GM12891 (cell line): ENCODE results near the gene CPNE5. TPM values are rescaled to one million over a fixed set of nuclear protein-coding genes. Genes with fewer than 3 reads are reported as not detected.

Experiments
- DNase-seq: peaks from one replicate; pipeline ENCODE4 v3.0.0; 2011; ENCODE audit warnings: low spot score; ENCODE audit not compliant: insufficient read length
- FAIRE-seq: peaks from 2 replicates; lab custom pipeline; 2011; peaks lifted over from hg19 to GRCh38; lab: Jason Lieb, UNC
- PAX5 ChIP-seq: IDR thresholded peaks from 2 replicates; pipeline ENCODE4 v1.6.1; 2011; ENCODE audit warnings: low read length, moderate library complexity, mild to moderate bottlenecking; ENCODE audit not compliant: insufficient read depth, severe bottlenecking
- POLR2A ChIP-seq: IDR thresholded peaks from 2 replicates; pipeline ENCODE4 v1.6.1; 2011; ENCODE audit warnings: low read depth, low read length, control low read depth
- POLR2AphosphoS5 ChIP-seq: IDR thresholded peaks from 2 replicates; pipeline ENCODE4 v1.6.1; 2011; ENCODE audit warnings: low read depth, low read length, control low read depth
- POU2F2 ChIP-seq: IDR thresholded peaks from 2 replicates; pipeline ENCODE4 v1.6.1; 2011; ENCODE audit warnings: low read depth, mild to moderate bottlenecking, control low read depth, low read length, moderate library complexity
- SPI1 ChIP-seq: IDR thresholded peaks from 2 replicates; pipeline ENCODE4 v1.6.1; 2011; ENCODE audit warnings: low read depth, low read length, control low read depth
- TAF1 ChIP-seq: IDR thresholded peaks from 2 replicates; pipeline ENCODE4 v1.6.1; 2011; ENCODE audit warnings: low read depth, low read length, control low read depth
- polyA plus RNA-seq: library from polyadenylated mRNA; unstranded; fragments of >200 nt; gene quantifications from one replicate; pipeline ENCODE4 v1.2.1, GENCODE V29; 2012; ENCODE audit warnings: low read depth, missing spikeins, inconsistent platforms; ENCODE audit not compliant: missing spikeins

CPNE5 gene
- polyA plus RNA-seq: 12.4 TPM

- TF ChIP-seq PAX5 (no peak), SPI1 (no peak), TAF1 (no peak), POU2F2 (no peak), POLR2A (no peak), POLR2AphosphoS5 (no peak)
- DNase-seq (no peak), FAIRE-seq (no peak)
Observed at GRCh38 chr6:36838896-36839748, at the start of gene CPNE5. TSS of gene CPNE5 (minus strand) at chr6:36839444. CDS start at chr6:36839377, 67 bp downstream.

GRCh38 chr6:36888115-36888643, 48.9 kb upstream of the CPNE5 start:
- DNase-seq: no peak
- TF ChIP-seq POU2F2: no peak
- no peak for TF ChIP-seq POLR2A
- TF ChIP-seq POLR2AphosphoS5: no peak
- TF ChIP-seq SPI1: no peak
- TF ChIP-seq TAF1: no peak
- TF ChIP-seq PAX5: no peak
- no peak for FAIRE-seq

GRCh38 chr6:36886950-36887618, 47.8 kb upstream of the CPNE5 start:
- no peak for DNase-seq
- no peak for FAIRE-seq
- TF ChIP-seq PAX5 (no peak), SPI1 (peak; percentile 6; the same call in 1 of the 2 replicates)

GRCh38 chr6:36885461-36886401, 46.5 kb upstream of the CPNE5 start, which contains the start of gene C6orf89:
TSS of gene C6orf89 (plus strand) at chr6:36885952. CDS start at chr6:36899445, 13,493 bp downstream.
- DNase-seq (peak; percentile 72), FAIRE-seq (peak; percentile 96)
- peak; percentile 68 for TF ChIP-seq POLR2A
- TF ChIP-seq PAX5: no peak
- no peak; the same call in 1 of the 2 replicates for TF ChIP-seq TAF1
- TF ChIP-seq POU2F2: no peak
- TF ChIP-seq SPI1: peak; percentile 55; the same call in 1 of the 2 replicates
- peak; percentile 71 for TF ChIP-seq POLR2AphosphoS5

GRCh38 chr6:36884610-36885009, 45.4 kb upstream of the CPNE5 start:
- FAIRE-seq (no peak), DNase-seq (no peak)
- TF ChIP-seq PAX5 (no peak), TAF1 (no peak), SPI1 (no peak), POU2F2 (no peak), POLR2A (no peak), POLR2AphosphoS5 (no peak)

- TF ChIP-seq SPI1: no peak
- TF ChIP-seq TAF1: no peak
- TF ChIP-seq PAX5: no peak
- TF ChIP-seq POLR2AphosphoS5: no peak
- TF ChIP-seq POU2F2: no peak
- TF ChIP-seq POLR2A: no peak
- FAIRE-seq (peak; percentile 58), DNase-seq (no peak)
Observed at GRCh38 chr6:36875250-36875633, 36.0 kb upstream of the CPNE5 start.

GRCh38 chr6:36874443-36875249, 35.4 kb upstream of the CPNE5 start, which contains the start of gene PPIL1:
TSS of gene PPIL1 (minus strand) at chr6:36874803. CDS start at chr6:36874772, 31 bp downstream.
- no peak for TF ChIP-seq PAX5
- peak; percentile 74; the same call in 1 of the 2 replicates for TF ChIP-seq POLR2AphosphoS5
- TF ChIP-seq SPI1: 0 out of 2 replicates have a peak, but pooled peaks have one; percentile 3
- TF ChIP-seq POLR2A: peak; percentile 55
- TF ChIP-seq POU2F2: peak; percentile 72
- peak; percentile 82; the same call in 1 of the 2 replicates for TF ChIP-seq TAF1
- DNase-seq (peak; percentile 76), FAIRE-seq (peak; percentile 96)

- TF ChIP-seq SPI1 (no peak), POLR2AphosphoS5 (no peak), POLR2A (no peak)
- peak; percentile 58 for FAIRE-seq
- DNase-seq: no peak
Observed at GRCh38 chr6:36873612-36874442, 34.6 kb upstream of the CPNE5 start.
